MCF 10A (cell line): ENCODE results near the gene SLC2A14. TPM values are rescaled to one million over a fixed set of nuclear protein-coding genes. Genes with fewer than 3 reads are reported as not detected.

Experiments
- BruUV-seq: library from RNA; stranded (reverse); fragments of 400-500 nt; replicated peaks from 2 replicates; lab custom pipeline; 2021; lab: Mats Ljungman, UMichigan
- CTCF ChIA-PET: fragments of 300-600 bp; sonication (Branson Sonifier 250); formaldehyde crosslinking; extraction: SDS; loops from one replicate; lab custom pipeline; 2021; ENCODE audit warnings: antibody characterized with exemption, inconsistent platforms; lab: Yijun Ruan, JAX
- POLR2A ChIA-PET: fragments of 300-600, 350-650 bp; sonication (Branson Sonifier 250); formaldehyde crosslinking; extraction: SDS; loops from one replicate; lab custom pipeline; 2020; ENCODE audit warnings: antibody characterized with exemption, inconsistent platforms; lab: Yijun Ruan, JAX
- DNase-seq: peaks from one replicate; pipeline ENCODE4 v3.0.0-alpha.2; 2018; ENCODE audit not compliant: unreplicated experiment
- H3K27ac Mint-ChIP-seq: one replicate; pipeline ENCODE4 v1.8.0; 2022; ENCODE audit warnings: mild to moderate bottlenecking, low read depth, mixed read lengths; ENCODE audit not compliant: unreplicated experiment
- H3K27me3 Mint-ChIP-seq: one replicate; pipeline ENCODE4 v1.8.0; 2022; ENCODE audit warnings: mixed read lengths; ENCODE audit not compliant: insufficient read depth, unreplicated experiment
- H3K36me3 Mint-ChIP-seq: one replicate; pipeline ENCODE4 v1.8.0; 2022; ENCODE audit warnings: mild to moderate bottlenecking, moderate library complexity, mixed read lengths; ENCODE audit not compliant: insufficient read depth, unreplicated experiment
- H3K4me1 Mint-ChIP-seq: one replicate; pipeline ENCODE4 v1.8.0; 2022; ENCODE audit warnings: mixed read lengths; ENCODE audit not compliant: insufficient read depth, unreplicated experiment
- H3K4me3 Mint-ChIP-seq: one replicate; pipeline ENCODE4 v1.8.0; 2022; ENCODE audit warnings: mild to moderate bottlenecking, moderate library complexity, mixed read lengths; ENCODE audit not compliant: unreplicated experiment
- H3K9me3 Mint-ChIP-seq: one replicate; pipeline ENCODE4 v1.8.0; 2022; ENCODE audit warnings: mixed read lengths; ENCODE audit not compliant: unreplicated experiment
- intact Hi-C: fragments of 100-400 bp; cut with micrococcal nuclease; formaldehyde crosslinking; loops from 2 replicates; pipeline ENCODE4 v1.14.1; 2022
- total RNA-seq: library from RNA; stranded (reverse); gene quantifications from 2 replicates; pipeline ENCODE4 v1.2.3, GENCODE V29; 2022
- TF ChIP-seq, protein P1 (sequence below): fragments of 200-600 bp; IDR thresholded peaks from one replicate; pipeline ENCODE4 v1.8.0; 2022; ENCODE audit warnings: antibody characterized with exemption, mild to moderate bottlenecking; ENCODE audit not compliant: unreplicated experiment

SLC2A14 gene
- total RNA-seq, 1 experiment from 2014 or later = not detected

- H3K27ac Mint-ChIP-seq = no peak overlapping the region
- TF ChIP-seq, protein P1, sequence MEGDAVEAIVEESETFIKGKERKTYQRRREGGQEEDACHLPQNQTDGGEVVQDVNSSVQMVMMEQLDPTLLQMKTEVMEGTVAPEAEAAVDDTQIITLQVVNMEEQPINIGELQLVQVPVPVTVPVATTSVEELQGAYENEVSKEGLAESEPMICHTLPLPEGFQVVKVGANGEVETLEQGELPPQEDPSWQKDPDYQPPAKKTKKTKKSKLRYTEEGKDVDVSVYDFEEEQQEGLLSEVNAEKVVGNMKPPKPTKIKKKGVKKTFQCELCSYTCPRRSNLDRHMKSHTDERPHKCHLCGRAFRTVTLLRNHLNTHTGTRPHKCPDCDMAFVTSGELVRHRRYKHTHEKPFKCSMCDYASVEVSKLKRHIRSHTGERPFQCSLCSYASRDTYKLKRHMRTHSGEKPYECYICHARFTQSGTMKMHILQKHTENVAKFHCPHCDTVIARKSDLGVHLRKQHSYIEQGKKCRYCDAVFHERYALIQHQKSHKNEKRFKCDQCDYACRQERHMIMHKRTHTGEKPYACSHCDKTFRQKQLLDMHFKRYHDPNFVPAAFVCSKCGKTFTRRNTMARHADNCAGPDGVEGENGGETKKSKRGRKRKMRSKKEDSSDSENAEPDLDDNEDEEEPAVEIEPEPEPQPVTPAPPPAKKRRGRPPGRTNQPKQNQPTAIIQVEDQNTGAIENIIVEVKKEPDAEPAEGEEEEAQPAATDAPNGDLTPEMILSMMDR = no peak
- no peak overlapping the region for H3K4me3 Mint-ChIP-seq
- no TSS peak for BruUV-seq
- ChIA-PET CTCF (interaction anchor here (0.8 kb wide), 1 partner anchor 195 kb away, joined by 3 read pairs; no protein-coding TSS in a partner anchor), POLR2A (no interaction called here)
- no peaks in the 10 kb centered on the region for H3K9me3 Mint-ChIP-seq
- DNase-seq = no peak
- no peaks in the 10 kb centered on the region for H3K36me3 Mint-ChIP-seq
- intact Hi-C loops = no loop called here
- no peaks in the 10 kb centered on the region for H3K27me3 Mint-ChIP-seq
- H3K4me1 Mint-ChIP-seq = peaks cover 3% of the 10 kb centered on the region
Measured at GRCh38 chr12:7837366-7837765, 35.3 kb downstream of the SLC2A14 start.

- no peak overlapping the region for H3K27ac Mint-ChIP-seq
- BruUV-seq = no TSS peak
- intact Hi-C loops = no loop called here
Measured at GRCh38 chr12:7835766-7836165, 36.9 kb downstream of the SLC2A14 start.

GRCh38 chr12:7835116-7835515, 37.6 kb downstream of the SLC2A14 start:
- no peak for DNase-seq
- intact Hi-C loops = no loop called here
- Mint-ChIP-seq H3K9me3 (no peaks in the 10 kb centered on the region), H3K27ac (no peak overlapping the region), H3K27me3 (no peaks in the 10 kb centered on the region), H3K4me3 (no peak overlapping the region), H3K4me1 (peaks cover 3% of the 10 kb centered on the region), H3K36me3 (no peaks in the 10 kb centered on the region)
- ChIA-PET CTCF (interaction anchor here (0.6 to 1.1 kb wide), 2 partner anchors 27 to 240 kb away, joined by 4 to 8 read pairs; no protein-coding TSS in a partner anchor), POLR2A (no interaction called here)
- TF ChIP-seq, protein P1 = no peak
- BruUV-seq = no TSS peak

More at GRCh38 chr12:7835766-7836165, 36.9 kb downstream of the SLC2A14 start:
- ChIA-PET CTCF (no interaction called here), POLR2A (interaction anchor here (0.6 kb wide), 1 partner anchor 64 kb away, joined by 3 read pairs; no protein-coding TSS in a partner anchor)
- Mint-ChIP-seq H3K4me1 (peaks cover 3% of the 10 kb centered on the region), H3K9me3 (no peaks in the 10 kb centered on the region), H3K36me3 (no peaks in the 10 kb centered on the region), H3K27me3 (no peaks in the 10 kb centered on the region), H3K4me3 (no peak overlapping the region)
- DNase-seq = no peak
- TF ChIP-seq, protein P1 = no peak

DNA sequence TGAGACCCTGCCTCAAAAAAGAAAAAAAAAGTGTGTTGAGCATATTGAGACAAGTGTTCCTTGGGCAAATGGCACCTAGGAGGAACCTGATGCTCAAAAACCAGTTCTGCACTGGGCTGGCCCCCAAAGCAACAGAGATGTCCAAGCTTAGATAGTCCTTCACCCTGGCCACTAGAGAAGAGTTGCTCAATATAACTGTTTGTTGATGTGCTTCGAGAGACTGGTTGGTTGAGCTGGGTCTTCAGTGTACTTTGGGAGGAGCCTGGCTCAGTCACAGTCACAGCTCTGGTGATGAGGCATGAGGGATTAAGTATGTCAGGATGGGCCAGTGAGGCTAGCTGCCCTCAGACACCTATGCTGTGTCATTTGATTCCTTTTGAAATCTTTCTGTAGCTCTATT, 38.0 kb downstream of the SLC2A14 start:
- H3K9me3 Mint-ChIP-seq = no peaks in the 10 kb centered on the region
- BruUV-seq = no TSS peak
- H3K36me3 Mint-ChIP-seq = no peaks in the 10 kb centered on the region
- intact Hi-C loops = no loop called here
- H3K4me3 Mint-ChIP-seq = no peak overlapping the region
- H3K4me1 Mint-ChIP-seq = peaks cover 3% of the 10 kb centered on the region
- POLR2A ChIA-PET = no interaction called here
- peak; percentile 6 for DNase-seq
- no peak overlapping the region for H3K27ac Mint-ChIP-seq
- TF ChIP-seq, protein P1 = no peak
- CTCF ChIA-PET = interaction anchor here (0.6 to 1.1 kb wide), 2 partner anchors 27 to 240 kb away, joined by 4 to 8 read pairs; no protein-coding TSS in a partner anchor
- no peaks in the 10 kb centered on the region for H3K27me3 Mint-ChIP-seq
